IPS-11a (cell line): ENCODE measurements around the gene ZBED4.

Experiments
- H3K4me3 ChIP-seq: one replicate; pipeline ENCODE4 v1.5.1; 2013; ENCODE audit warnings: low read depth, low read length, control low read depth

Gene ZBED4

DNA sequence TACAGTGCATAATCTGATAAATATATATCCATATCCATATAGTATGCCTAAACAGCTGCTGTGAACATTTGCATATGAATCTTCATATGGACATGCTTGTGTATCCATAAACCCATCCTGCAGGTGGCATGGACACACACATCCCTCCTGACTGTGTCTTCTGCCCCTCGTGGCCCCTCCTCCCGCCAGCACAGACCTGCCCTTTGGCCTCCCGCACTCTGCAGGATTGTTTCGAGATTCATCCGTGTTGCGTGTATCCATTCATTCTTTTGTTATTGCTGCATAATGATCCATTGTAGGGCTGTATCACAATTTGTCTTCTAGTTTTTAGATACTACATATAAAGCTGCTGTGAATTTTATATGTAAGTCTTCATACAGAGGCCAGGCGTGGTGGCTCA, 24.0 kb downstream of the ZBED4 start:
- no peak overlapping the region for H3K4me3 ChIP-seq

GRCh38 chr22:49878206-49878605, 24.6 kb downstream of the ZBED4 start:
- no peak overlapping the region for H3K4me3 ChIP-seq

GRCh38 chr22:49879871-49880270, 26.2 kb downstream of the ZBED4 start:
- H3K4me3 ChIP-seq = no peak overlapping the region

- no peak overlapping the region for H3K4me3 ChIP-seq
Measured at GRCh38 chr22:49880281-49880680, 26.6 kb downstream of the ZBED4 start.

GRCh38 chr22:49881856-49882255, 28.2 kb downstream of the ZBED4 start:
- H3K4me3 ChIP-seq = no peak overlapping the region

GRCh38 chr22:49882519-49883293, 29.1 kb downstream of the ZBED4 start:
- H3K4me3 ChIP-seq = no peak overlapping the region

DNA sequence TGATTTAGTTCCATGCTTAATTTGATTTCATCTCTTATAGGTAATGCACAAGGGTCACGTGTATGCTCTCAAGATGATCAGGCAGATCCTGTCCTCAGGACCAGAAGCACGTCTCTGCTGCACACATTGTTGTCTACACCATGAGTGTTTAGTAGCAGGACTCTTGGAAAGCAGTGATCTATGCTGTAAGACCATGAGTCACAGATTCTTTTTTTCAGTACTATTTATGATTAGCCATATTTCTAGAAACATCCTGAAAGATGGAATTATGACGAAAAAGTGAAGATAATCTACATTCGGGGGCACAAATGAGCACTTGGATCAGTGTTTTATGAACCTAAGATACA, 29.6 kb downstream of the ZBED4 start:
- no peak overlapping the region for H3K4me3 ChIP-seq

GRCh38 chr22:49884075-49884474, 30.4 kb downstream of the ZBED4 start:
- no peak overlapping the region for H3K4me3 ChIP-seq

- H3K4me3 ChIP-seq = no peak overlapping the region
Measured at GRCh38 chr22:49884503-49885260, 31.0 kb downstream of the ZBED4 start.

DNA sequence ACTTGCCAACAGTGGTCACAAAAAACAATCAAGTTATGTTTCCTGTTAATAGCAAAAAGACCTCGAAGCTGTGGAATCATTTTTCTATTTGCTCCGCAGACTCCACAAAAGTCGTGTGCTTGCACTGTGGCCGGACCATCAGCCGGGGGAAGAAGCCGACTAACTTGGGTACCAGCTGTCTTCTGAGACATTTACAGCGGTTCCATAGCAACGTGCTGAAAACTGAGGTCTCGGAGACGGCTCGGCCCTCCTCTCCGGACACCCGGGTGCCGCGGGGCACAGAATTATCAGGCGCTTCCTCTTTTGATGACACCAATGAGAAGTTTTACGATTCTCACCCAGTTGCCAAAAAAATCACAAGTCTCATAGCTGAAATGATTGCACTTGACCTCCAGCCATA, 31.6 kb downstream of the ZBED4 start:
- no peak overlapping the region for H3K4me3 ChIP-seq

GRCh38 chr22:49885881-49886280, 32.2 kb downstream of the ZBED4 start:
- no peak overlapping the region for H3K4me3 ChIP-seq

- no peak overlapping the region for H3K4me3 ChIP-seq
Measured at GRCh38 chr22:49886346-49887063, 32.9 kb downstream of the ZBED4 start.

- no peak overlapping the region for H3K4me3 ChIP-seq
Measured at GRCh38 chr22:49887064-49887451, 33.4 kb downstream of the ZBED4 start.

DNA sequence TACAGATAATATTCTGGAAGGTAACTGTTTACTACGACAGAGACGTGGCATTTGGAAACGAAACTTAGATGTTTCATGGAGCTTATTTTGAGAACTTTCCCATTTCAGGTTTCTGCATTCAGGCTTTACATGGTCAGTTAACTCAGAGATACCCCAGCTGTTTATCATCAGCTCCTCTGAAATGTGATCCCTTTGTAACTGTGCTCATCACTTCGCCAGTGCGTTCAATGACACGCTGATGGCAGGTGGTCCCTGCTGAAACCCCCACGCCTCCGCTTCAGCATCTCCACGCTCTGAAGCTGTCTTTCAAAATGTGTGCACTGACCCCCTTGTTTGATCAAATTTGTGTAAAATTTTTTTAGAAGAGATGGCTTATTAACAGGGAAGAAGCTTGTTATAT, 34.1 kb downstream of the ZBED4 start:
- H3K4me3 ChIP-seq = no peak overlapping the region

DNA sequence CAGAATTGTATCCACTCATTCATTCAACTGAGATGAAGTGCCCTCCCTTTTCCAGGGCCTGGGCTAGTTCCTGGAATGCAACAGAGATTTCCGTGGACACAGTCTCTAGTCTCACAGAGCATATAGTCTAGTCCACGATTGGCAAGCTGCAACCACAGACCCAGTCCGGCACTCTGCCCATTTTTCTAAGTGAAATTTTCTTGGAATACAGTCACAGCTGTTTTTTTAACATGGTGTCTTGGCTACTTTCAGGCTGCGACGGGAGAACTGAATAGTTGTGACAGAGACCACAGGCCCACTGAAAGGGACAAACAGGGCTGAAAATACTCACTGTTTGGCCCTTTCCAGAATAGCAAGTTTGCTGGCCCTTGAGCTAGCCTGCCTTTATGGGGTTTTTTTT, 35.4 kb downstream of the ZBED4 start:
- H3K4me3 ChIP-seq = no peak overlapping the region

DNA sequence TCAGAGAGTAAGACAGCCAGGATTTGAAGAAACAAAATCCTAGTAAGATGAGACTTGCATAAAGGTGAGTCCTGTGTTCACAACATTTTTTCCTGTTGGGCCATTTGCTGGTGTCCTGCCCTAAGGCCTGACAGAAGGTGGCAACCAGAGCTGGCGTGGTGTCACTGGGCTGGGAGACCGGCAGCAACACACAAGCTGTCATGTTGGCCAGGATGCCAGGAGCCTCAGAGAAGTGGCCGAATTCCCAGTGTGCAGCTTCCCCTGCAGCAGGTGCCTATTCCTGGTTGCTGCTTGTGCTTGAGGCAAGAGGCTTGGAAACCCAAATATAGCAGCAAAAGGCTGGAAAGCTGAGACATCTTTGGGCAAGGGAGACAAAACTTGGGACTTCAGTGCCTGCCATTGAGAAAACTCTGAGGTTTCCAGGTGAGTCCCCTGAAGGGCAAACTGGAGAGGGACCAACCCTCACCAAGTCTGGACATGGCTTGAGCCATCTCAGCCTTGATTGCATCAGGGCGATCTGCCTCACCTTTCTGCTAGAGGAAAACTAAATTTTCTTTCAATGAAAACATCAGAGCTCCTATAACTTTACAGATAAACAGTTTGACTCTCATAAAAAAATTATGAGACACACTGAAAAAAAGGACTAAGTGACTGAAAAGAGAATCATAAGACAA, 38.7 kb downstream of the ZBED4 start:
- no peak overlapping the region for H3K4me3 ChIP-seq

DNA sequence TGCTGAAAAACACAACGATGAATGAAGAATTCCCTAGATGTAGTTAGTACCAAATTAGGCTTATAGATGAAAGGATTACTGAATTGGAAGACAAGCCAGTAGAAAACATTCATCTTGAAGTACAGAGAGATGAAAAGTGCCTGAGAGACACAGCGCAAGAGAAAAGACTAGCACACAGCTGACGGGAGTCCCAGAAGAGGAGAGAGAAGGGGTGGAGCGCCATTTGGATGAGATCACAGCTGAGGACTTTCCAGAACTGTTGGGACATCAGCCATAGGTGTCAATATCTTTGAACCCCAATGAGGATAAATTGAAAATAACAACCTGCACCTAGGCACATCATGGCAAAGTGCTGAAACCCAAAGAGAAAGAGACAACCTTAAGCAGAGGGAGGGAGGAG, 39.4 kb downstream of the ZBED4 start:
- H3K4me3 ChIP-seq = no peak overlapping the region

DNA sequence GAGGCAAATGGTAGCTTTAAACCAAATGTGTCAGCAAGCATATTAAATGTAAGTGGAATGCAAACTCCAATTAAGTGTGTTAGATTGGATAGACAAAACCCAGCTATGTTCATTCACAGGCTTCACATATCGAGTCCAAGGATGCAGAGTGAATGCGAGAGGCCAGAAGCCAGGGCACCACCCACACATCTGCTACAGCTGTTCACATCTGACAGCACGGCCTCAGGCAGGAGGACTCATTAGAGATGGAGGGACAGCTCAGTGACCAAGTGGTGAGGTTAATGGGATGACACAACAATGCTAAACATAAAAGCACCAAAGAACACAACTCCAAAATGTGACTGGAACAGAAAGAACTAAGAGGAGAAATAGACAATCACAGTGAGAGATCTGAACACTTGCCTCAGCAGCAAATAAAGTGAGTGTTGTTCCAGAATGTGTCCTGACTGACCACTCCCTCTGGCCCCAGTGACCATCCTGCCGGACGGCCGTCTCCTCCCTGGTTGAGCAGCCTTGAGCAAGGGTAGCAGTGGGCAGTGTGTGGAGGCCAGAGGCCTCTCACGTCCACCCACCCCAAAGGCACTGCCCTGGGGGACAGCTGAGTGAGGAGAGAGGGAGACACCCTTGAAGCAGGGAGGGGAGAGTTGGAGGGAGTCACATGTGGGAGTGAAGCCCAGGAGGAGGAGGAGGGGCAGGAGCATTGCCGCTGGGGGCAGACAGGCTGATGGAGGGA, 40.8 kb downstream of the ZBED4 start:
- no peak overlapping the region for H3K4me3 ChIP-seq

DNA sequence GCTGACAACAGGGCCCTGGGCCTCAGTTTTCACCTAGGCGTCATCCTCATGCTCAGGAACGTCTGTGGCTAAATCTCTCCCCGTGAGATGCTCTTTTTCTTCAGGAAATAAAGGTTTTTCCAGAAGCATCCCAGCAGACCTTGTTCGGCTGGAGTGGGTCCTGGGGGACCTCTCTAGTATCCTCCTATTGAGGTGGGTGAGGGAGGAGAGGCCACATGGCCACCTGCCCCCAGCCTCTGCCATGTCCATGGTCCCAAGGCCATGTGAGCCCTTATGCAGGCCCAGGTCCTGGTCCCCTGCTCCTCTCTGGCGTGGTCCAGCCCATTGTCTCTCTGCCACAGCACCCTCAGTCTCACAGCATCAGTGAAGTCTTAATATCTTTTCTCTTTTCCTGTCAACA, 42.6 kb downstream of the ZBED4 start:
- no peak overlapping the region for H3K4me3 ChIP-seq

- H3K4me3 ChIP-seq = no peak overlapping the region
Measured at GRCh38 chr22:49897015-49897684, 43.5 kb downstream of the ZBED4 start.
